Measurements from ENCODE around the gene TSACC.

TSACC gene

DNA sequence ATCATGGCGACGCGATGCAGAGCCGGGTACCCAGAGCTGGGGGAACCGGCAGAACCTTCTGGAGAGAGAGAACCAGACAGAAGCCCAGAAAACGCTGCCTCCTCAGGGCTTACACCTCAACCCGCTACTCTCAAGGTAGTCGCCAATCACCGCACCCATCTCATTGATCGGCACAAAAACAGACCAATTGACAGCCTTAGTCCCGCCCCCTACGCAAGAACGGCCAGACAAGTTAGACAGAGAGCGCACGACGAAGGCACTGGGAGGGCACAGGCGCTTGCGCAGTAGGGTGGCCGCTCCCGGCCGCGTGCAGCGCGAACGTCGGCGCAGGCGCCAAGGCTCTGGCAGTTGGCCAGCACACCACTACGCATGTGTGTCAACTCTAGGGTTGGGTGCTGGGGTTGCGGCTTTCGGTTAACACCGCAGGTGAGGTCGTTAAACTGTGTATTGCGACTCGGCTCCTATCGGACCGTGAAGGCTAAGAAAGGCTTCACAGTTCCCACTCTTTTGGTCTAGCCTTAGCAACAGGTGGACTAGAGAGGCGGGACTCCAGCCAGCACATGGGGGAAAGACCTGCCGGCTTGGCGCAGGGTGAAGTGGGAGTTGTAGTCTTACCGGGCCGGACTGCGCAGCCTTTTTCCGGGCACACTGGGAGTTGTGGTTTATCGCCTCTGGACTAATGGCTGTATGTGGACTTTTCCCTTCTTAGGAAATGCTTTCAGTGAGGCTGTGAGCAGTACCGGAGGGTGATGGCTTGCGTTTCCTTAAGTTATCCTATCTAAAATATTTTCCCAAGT lies at the start of gene TSACC, which contains the start of gene CCT3:
TSACC (plus strand) TSS at position 347 of the 797 bp plus-strand sequence. CDS start 1,232 bp downstream, outside the sequence.
CCT3 (minus strand) TSS at position 113 of the 797 bp plus-strand sequence; CDS start at position 5, 108 bp downstream.
- peak; percentile 100 for DNase-seq (ENCODE audit: low read depth, low spot score)
- Histone ChIP-seq H3K4me1 (ENCODE audit: insufficient read depth, insufficient read length) (no peaks in the 10 kb centered on the region), H3K27me3 (ENCODE audit: insufficient read depth, insufficient read length) (no peaks in the 10 kb centered on the region), H3K9ac (ENCODE audit: insufficient read length, low read depth) (peak within 1 kb of the TSS; percentile 99), H3K4me3 (ENCODE audit: insufficient read length, low read depth) (peak within 1 kb of the TSS; percentile 92), H3K9me3 (ENCODE audit: insufficient read depth, low read length) (no peaks in the 10 kb centered on the region), H3K36me3 (ENCODE audit: insufficient read depth, insufficient read length, low read length) (peaks cover 41% of the 10 kb centered on the region)
- TF ChIP-seq SUZ12 (IDR thresholded peaks at IDR 0.05; ENCODE audit: extremely low read depth, insufficient read depth, insufficient read length): no peak
- TF ChIP-seq YY1 (IDR thresholded peaks at IDR 0.05; ENCODE audit: insufficient read depth, insufficient read length): peak; percentile 55

DNA sequence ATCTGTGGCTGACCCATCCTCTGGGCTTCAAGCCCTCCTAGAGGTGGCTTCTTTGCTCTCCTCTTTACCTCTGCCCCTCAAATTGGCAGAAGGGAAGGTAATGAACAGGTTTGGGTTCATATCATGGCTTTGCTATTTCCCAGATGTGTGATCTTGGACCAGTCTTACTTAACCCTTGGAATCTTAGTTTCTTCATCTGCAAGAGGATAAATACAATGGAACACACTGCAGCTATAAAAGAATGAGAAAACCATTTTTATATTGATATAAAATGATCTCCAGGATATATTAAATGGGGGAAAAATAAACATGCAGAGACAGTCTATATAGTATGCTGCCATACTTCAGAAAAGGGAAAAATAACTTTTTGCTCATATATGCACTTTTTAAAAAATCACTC lies 48.5 kb upstream of the TSACC start:
- Histone ChIP-seq H3K4me3 (ENCODE audit: insufficient read length, low read depth) (no peak overlapping the region), H3K9me3 (ENCODE audit: insufficient read depth, low read length) (no peaks in the 10 kb centered on the region), H3K9ac (ENCODE audit: insufficient read length, low read depth) (no peak overlapping the region), H3K27me3 (ENCODE audit: insufficient read depth, insufficient read length) (no peaks in the 10 kb centered on the region), H3K4me1 (ENCODE audit: insufficient read depth, insufficient read length) (peaks cover 9% of the 10 kb centered on the region), H3K36me3 (ENCODE audit: insufficient read depth, insufficient read length, low read length) (peaks cover 76% of the 10 kb centered on the region)
- no peak for TF ChIP-seq SUZ12 (IDR thresholded peaks at IDR 0.05; ENCODE audit: extremely low read depth, insufficient read depth, insufficient read length)
- no peak for TF ChIP-seq ZNF274 (IDR thresholded peaks at IDR 0.05; ENCODE audit: low read depth, low read length)
- TF ChIP-seq YY1 (IDR thresholded peaks at IDR 0.05; ENCODE audit: insufficient read depth, insufficient read length): no peak
- DNase-seq (ENCODE audit: low read depth, low spot score): no peak

DNA sequence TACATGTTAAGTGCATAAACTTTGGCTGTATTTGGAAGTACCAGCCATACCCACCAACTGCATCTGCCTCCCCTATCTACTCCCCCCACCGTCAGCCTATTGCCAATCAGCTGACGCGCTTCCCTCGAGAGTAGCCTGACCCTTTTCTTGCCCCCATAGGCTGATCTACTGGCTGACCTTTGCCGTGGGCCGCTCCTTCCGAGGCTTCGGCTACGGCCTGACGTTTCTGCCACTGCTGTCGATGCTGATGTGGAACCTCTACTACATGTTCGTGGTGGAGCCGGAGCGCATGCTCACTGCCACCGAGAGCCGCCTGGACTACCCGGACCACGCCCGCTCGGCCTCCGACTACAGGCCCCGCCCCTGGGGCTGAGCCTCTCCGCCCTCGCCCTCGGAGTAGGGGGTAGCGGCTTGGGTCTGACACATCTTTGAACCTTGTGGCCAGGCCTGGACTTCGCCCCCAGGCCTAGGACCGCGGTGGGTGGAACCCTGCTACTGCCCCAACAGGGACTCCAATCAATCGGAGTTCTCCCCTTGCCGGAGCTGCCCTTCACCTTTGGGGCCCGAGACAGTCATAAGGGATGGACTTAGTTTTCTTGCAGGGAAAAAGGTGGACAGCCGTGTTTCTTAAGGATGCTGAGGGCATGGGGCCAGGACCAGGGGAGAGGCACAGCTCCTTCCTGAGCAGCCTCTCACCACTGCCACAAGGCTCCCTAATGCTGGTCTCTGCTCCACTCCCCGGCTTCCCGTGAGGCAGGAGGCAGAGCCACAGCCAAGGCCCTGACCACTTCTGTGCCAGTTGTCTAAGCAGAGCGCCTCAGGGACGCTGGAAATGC lies 46.9 kb upstream of the TSACC start:
- Histone ChIP-seq H3K27me3 (ENCODE audit: insufficient read depth, insufficient read length) (no peaks in the 10 kb centered on the region), H3K4me1 (ENCODE audit: insufficient read depth, insufficient read length) (peaks cover 9% of the 10 kb centered on the region), H3K9me3 (ENCODE audit: insufficient read depth, low read length) (no peaks in the 10 kb centered on the region), H3K4me3 (ENCODE audit: insufficient read length, low read depth) (peak overlapping the region; percentile 2), H3K36me3 (ENCODE audit: insufficient read depth, insufficient read length, low read length) (peaks cover 61% of the 10 kb centered on the region), H3K9ac (ENCODE audit: insufficient read length, low read depth) (peak overlapping the region; percentile 58)
- no peak for TF ChIP-seq SUZ12 (IDR thresholded peaks at IDR 0.05; ENCODE audit: extremely low read depth, insufficient read depth, insufficient read length)
- no peak for TF ChIP-seq YY1 (IDR thresholded peaks at IDR 0.05; ENCODE audit: insufficient read depth, insufficient read length)
- no peak for TF ChIP-seq ZNF274 (IDR thresholded peaks at IDR 0.05; ENCODE audit: low read depth, low read length)
- DNase-seq (ENCODE audit: low read depth, low spot score): peak; percentile 63

DNA sequence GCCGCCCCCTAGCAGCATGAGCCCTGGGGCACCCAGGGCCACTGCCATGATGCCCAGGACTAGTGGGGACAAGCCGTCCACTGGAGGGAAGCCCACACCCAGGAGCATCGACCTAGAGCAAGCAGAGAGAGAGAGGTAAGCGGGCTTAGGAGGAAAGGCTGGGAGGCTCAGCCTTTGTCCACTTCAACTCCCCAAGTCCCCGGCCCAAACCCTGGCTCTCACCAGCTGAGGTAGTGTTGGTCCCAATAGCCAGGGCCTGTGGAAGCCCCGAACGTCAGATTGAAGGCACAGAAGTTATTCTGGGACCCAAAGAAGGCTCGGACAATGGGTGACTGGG lies 45.3 kb upstream of the TSACC start:
- Histone ChIP-seq H3K9ac (ENCODE audit: insufficient read length, low read depth) (no peak overlapping the region), H3K27me3 (ENCODE audit: insufficient read depth, insufficient read length) (no peaks in the 10 kb centered on the region), H3K4me3 (ENCODE audit: insufficient read length, low read depth) (no peak overlapping the region), H3K36me3 (ENCODE audit: insufficient read depth, insufficient read length, low read length) (peaks cover 50% of the 10 kb centered on the region), H3K9me3 (ENCODE audit: insufficient read depth, low read length) (no peaks in the 10 kb centered on the region), H3K4me1 (ENCODE audit: insufficient read depth, insufficient read length) (peaks cover 9% of the 10 kb centered on the region)
- TF ChIP-seq SUZ12 (IDR thresholded peaks at IDR 0.05; ENCODE audit: extremely low read depth, insufficient read depth, insufficient read length) (no peak), ZNF274 (IDR thresholded peaks at IDR 0.05; ENCODE audit: low read depth, low read length) (no peak), YY1 (IDR thresholded peaks at IDR 0.05; ENCODE audit: insufficient read depth, insufficient read length) (no peak)
- DNase-seq (ENCODE audit: low read depth, low spot score): no peak

DNA sequence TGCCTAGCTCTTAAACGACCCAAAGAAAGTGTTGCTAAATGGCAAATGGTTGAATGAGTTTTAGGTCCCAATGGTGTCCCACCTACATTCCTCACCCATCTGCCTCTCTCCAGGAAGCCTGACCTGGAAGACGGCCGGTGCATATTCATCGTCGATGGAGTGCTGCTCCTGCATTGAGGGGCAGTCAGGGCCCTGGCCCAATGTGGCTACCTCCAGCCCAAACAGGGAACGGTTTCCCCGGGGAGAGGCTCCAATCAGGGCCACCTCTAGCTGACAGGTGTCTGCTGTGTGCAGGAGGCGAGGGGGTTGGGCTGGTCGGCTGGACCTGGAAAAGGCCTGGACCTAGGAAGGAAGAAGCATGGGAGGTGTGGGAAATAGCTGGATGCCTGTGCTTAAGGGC lies 44.4 kb upstream of the TSACC start:
- Histone ChIP-seq H3K4me1 (ENCODE audit: insufficient read depth, insufficient read length) (peaks cover 9% of the 10 kb centered on the region), H3K36me3 (ENCODE audit: insufficient read depth, insufficient read length, low read length) (peaks cover 41% of the 10 kb centered on the region), H3K9ac (ENCODE audit: insufficient read length, low read depth) (no peak overlapping the region), H3K27me3 (ENCODE audit: insufficient read depth, insufficient read length) (no peaks in the 10 kb centered on the region), H3K9me3 (ENCODE audit: insufficient read depth, low read length) (no peaks in the 10 kb centered on the region), H3K4me3 (ENCODE audit: insufficient read length, low read depth) (no peak overlapping the region)
- DNase-seq (ENCODE audit: low read depth, low spot score): no peak
- TF ChIP-seq ZNF274 (IDR thresholded peaks at IDR 0.05; ENCODE audit: low read depth, low read length): no peak
- TF ChIP-seq SUZ12 (IDR thresholded peaks at IDR 0.05; ENCODE audit: extremely low read depth, insufficient read depth, insufficient read length): no peak
- no peak for TF ChIP-seq YY1 (IDR thresholded peaks at IDR 0.05; ENCODE audit: insufficient read depth, insufficient read length)

DNA sequence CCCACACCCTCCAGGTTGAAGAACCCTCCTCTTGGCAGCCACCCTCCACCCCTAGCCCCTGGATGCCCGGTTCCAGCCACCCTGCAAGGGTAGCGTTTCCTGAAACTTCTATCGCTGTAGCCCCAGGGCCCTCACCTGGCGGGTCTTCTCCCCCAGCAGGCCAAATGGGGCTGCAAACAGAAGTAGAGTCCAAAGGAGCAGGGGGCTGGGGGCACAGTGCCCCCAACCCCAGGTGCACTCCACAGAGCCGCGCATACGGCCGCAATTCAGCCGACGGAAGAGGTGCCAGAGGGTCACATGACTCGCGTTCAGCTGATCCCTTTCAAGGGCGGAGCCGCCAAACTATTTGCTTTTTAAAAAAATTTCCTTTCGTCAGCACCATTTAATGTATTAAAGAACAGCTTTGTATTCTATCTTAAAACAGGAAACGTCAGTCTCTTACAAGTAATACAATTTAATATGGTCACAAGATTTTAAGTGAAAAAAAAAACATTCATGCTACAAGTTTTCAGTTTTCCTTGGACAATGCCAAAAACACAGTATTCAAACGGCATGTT lies 42.9 kb upstream of the TSACC start, which contains the start of gene GLMP:
GLMP (minus strand) TSS at position 289 of the 557 bp plus-strand sequence; CDS start at position 255, 34 bp downstream.
- TF ChIP-seq SUZ12 (IDR thresholded peaks at IDR 0.05; ENCODE audit: extremely low read depth, insufficient read depth, insufficient read length) (no peak), ZNF274 (IDR thresholded peaks at IDR 0.05; ENCODE audit: low read depth, low read length) (no peak), YY1 (IDR thresholded peaks at IDR 0.05; ENCODE audit: insufficient read depth, insufficient read length) (no peak)
- peaks cover 9% of the 10 kb centered on the region for H3K4me1 ChIP-seq (ENCODE audit: insufficient read depth, insufficient read length)
- peaks cover 30% of the 10 kb centered on the region for H3K36me3 ChIP-seq (ENCODE audit: insufficient read depth, insufficient read length, low read length)
- H3K9ac ChIP-seq (ENCODE audit: insufficient read length, low read depth): peak within 1 kb of the TSS; percentile 85
- H3K27me3 ChIP-seq (ENCODE audit: insufficient read depth, insufficient read length): no peaks in the 10 kb centered on the region
- peak within 1 kb of the TSS; percentile 82 for H3K4me3 ChIP-seq (ENCODE audit: insufficient read length, low read depth)
- H3K9me3 ChIP-seq (ENCODE audit: insufficient read depth, low read length): no peaks in the 10 kb centered on the region
- DNase-seq (ENCODE audit: low read depth, low spot score): peak; percentile 44

All from NT2/D1 (cell line).